Esophagus squamous epithelium (tissue), 5 donors: ENCODE data around the gene RIBC2. TPM values are rescaled to one million over a fixed set of nuclear protein-coding genes. Genes with fewer than 3 reads are reported as not detected.

Experiments
- DNase-seq: peaks from one replicate; lab custom pipeline; 2025; lab: John Stamatoyannopoulos, UW
- H3K27ac ChIP-seq, 4 donors: fragments of 200-600 bp; sonication (generic); one replicate each; pipeline ENCODE4 v1.5.1; 2016 to 2019; ENCODE audit warnings: mild to moderate bottlenecking in 1 of 4
- H3K27me3 ChIP-seq, 4 donors: fragments of 200-600 bp; sonication (generic); 1 replicate in 3 of 4; 2 replicates in 1 of 4; pipeline versions ENCODE4 v1.5.1 to v1.6.0; 2017 to 2021; ENCODE audit warnings: antibody characterized with exemption in 1 of 4
- H3K36me3 ChIP-seq, 3 donors: fragments of 200-600 bp; sonication (generic); one replicate each; pipeline ENCODE4 v1.5.1; 2016 to 2019
- H3K4me1 ChIP-seq, 3 donors: fragments of 200-600 bp; sonication (generic); one replicate each; pipeline ENCODE4 v1.5.1; 2017 to 2019
- H3K4me3 ChIP-seq, 4 donors: fragments of 200-600 bp; sonication (generic); 1 replicate in 3 of 4; 2 replicates in 1 of 4; pipeline ENCODE4 v1.5.1; 2016 to 2019; ENCODE audit warnings: mild to moderate bottlenecking in 2 of 4, moderate library complexity in 1 of 4
- H3K9me3 ChIP-seq, 3 donors: fragments of 200-600 bp; sonication (generic); one replicate each; pipeline ENCODE4 v1.5.1; 2016 to 2019
- CTCF ChIP-seq, 6 experiments: fragments of 450-650 bp in 4 of 6; fragments of 200-600 bp in 2 of 6; sonication (generic) in 2 of 6; IDR thresholded peaks; one replicate each; pipeline ENCODE4 v1.5.1; 2016 to 2019; ENCODE audit warnings: antibody characterized with exemption in 6 of 6, mild to moderate bottlenecking in 4 of 6, moderate library complexity in 4 of 6
- POLR2A ChIP-seq, 4 donors: fragments of 450-650 bp; IDR thresholded peaks; one replicate each; pipeline ENCODE4 v1.6.1; 2017; ENCODE audit warnings: antibody characterized with exemption in 4 of 4, mild to moderate bottlenecking in 4 of 4, moderate library complexity in 3 of 4
- WGBS, 2 donors: methylation state at CpG; one replicate each; pipeline ENCODE4 v1.1.5; 2018; 5-methylcytosine and 5-hydroxymethylcytosine counted together
- intact Hi-C: fragments of 100-400 bp; cut with DNase I; formaldehyde crosslinking; loops from one replicate; pipeline ENCODE4 v1.15.0; 2022
- total RNA-seq, 4 donors: library from RNA; depleted of rRNA; stranded (reverse); fragments of >200 nt; gene quantifications; one replicate each; pipeline ENCODE4 v1.1.0, GENCODE V29; 2016
- donor health status: DM: yes; HTN: yes; CAD: no.

The RIBC2 gene
- total RNA-seq, 4 donors from 2014 or later = 0.19 to 0.76 (median 0.75) TPM; not detected in 1

DNA sequence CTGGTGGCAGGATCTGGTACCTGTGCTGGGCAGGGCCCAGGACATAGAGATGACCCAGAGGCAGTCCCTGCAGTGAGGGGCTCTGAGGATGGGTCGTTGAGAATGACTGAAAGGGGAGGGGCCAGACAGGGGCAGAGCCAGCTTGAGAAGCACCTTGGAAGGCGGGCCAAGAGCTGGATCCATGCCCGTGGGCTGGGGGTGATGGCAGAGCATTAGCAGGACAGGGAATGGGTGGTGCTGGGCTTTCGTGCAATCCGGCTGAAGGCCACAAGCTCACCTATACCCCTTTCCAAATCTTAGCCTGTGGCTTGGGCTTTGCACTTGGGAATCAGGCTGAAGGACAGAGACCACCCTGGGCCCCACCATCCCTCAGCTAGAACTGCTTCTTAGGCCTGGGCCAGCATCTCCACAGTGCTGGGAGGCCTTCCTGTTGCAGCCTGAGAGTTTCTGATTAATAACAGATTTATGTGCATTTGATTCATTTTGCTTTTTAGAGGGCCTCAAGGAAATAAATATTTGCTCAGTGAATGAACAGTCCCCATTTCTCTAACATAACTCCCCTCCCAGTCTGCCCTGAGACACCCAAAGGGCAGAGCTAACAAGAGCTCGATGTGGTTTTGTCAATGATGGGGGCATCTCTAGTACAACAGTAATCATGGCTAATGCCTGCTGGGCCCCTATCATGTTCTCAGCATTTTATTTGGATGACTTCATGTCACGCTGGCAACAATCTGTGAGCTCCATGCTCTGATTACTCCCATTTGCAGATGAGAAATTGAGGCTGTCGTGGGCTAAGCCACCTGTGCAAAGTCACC, 39.3 kb downstream of the RIBC2 start:
- peaks cover 0 to 44% (median 31%) of the 10 kb centered on the region in 3 donors for H3K4me1 ChIP-seq
- TF ChIP-seq CTCF (IDR thresholded peaks at IDR 0.05) (no peak), POLR2A (IDR thresholded peaks at IDR 0.05) (no peak)
- no peaks in the 10 kb centered on the region for H3K36me3 ChIP-seq
- intact Hi-C loops = no loop called here
- no peaks in the 10 kb centered on the region for H3K9me3 ChIP-seq
- 67 to 72% methylated on average over 2 to 8 of the region's 8 CpGs for WGBS, 2 donors
- H3K4me3 ChIP-seq = no peak overlapping the region
- no peak for DNase-seq
- H3K27me3 ChIP-seq = no peaks in the 10 kb centered on the region
- H3K27ac ChIP-seq = peak overlapping the region; percentile 25 to 84 (median 58)

GRCh38 chr22:45453764-45454163, 40.3 kb downstream of the RIBC2 start:
- no peak for DNase-seq
- Histone ChIP-seq H3K4me3 (no peak overlapping the region), H3K36me3 (no peaks in the 10 kb centered on the region), H3K9me3 (no peaks in the 10 kb centered on the region), H3K4me1 (peaks cover 0 to 37% (median 27%) of the 10 kb centered on the region in 3 donors), H3K27me3 (no peaks in the 10 kb centered on the region), H3K27ac (peak overlapping the region in 2 of 4 donors; percentile 68 to 84)
- 83 to 90% methylated on average over 6 of the region's 6 CpGs for WGBS, 2 donors
- no peak for TF ChIP-seq POLR2A (IDR thresholded peaks at IDR 0.05)
- no peak for TF ChIP-seq CTCF (IDR thresholded peaks at IDR 0.05)
- intact Hi-C loops = no loop called here

- intact Hi-C loops = no loop called here
- peak overlapping the region in 2 of 4 donors; percentile 68 to 84 for H3K27ac ChIP-seq
- no peaks in the 10 kb centered on the region for H3K9me3 ChIP-seq
- no peaks in the 10 kb centered on the region for H3K36me3 ChIP-seq
- H3K4me1 ChIP-seq = peaks cover 0 to 35% (median 27%) of the 10 kb centered on the region in 3 donors
- H3K27me3 ChIP-seq = no peaks in the 10 kb centered on the region
- WGBS, 2 donors = 65 to 71% methylated on average over 4 of the region's 4 CpGs
- TF ChIP-seq POLR2A (IDR thresholded peaks at IDR 0.05) (no peak), CTCF (IDR thresholded peaks at IDR 0.05) (no peak)
- no peak overlapping the region for H3K4me3 ChIP-seq
- no peak for DNase-seq
Measured at GRCh38 chr22:45454275-45454674, 40.8 kb downstream of the RIBC2 start.

GRCh38 chr22:45455212-45455611, 41.7 kb downstream of the RIBC2 start:
- Histone ChIP-seq H3K4me1 (peaks cover 0 to 30% (median 27%) of the 10 kb centered on the region in 3 donors), H3K27ac (no peak overlapping the region), H3K27me3 (no peaks in the 10 kb centered on the region), H3K9me3 (no peaks in the 10 kb centered on the region), H3K4me3 (no peak overlapping the region), H3K36me3 (no peaks in the 10 kb centered on the region)
- intact Hi-C loops = no loop called here
- no peak for TF ChIP-seq CTCF (IDR thresholded peaks at IDR 0.05)
- no peak for TF ChIP-seq POLR2A (IDR thresholded peaks at IDR 0.05)
- 79 to 82% methylated on average over 5 to 7 of the region's 14 CpGs for WGBS, 2 donors
- no peak for DNase-seq

DNA sequence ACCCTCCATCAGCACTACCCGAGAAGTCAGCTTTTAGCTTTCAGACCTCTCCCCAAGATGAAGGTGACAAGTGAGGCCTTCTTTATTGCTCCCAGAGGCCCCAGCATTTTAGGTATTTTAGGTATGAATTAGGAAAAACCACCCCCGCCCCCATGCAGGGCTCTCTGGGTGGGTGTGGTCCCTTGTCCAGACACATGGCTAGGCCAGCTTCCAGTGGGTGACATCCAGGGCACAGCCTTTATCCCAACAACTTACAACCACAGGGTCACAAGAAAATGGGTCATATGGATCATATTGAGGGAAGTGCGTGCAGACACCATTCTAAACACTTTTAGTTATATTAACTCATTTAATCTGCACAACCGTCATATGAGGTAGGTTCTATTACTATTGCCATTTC, 42.1 kb downstream of the RIBC2 start:
- intact Hi-C loops = no loop called here
- whole genome bisulfite sequencing, 2 donors = 96 to 100% methylated on average over 2 to 3 of the region's 4 CpGs
- Histone ChIP-seq H3K27me3 (no peaks in the 10 kb centered on the region), H3K4me1 (peaks cover 0 to 29% (median 23%) of the 10 kb centered on the region in 3 donors), H3K27ac (no peak overlapping the region), H3K9me3 (no peaks in the 10 kb centered on the region), H3K4me3 (no peak overlapping the region), H3K36me3 (no peaks in the 10 kb centered on the region)
- no peak for DNase-seq
- no peak for TF ChIP-seq POLR2A (IDR thresholded peaks at IDR 0.05)
- TF ChIP-seq CTCF (IDR thresholded peaks at IDR 0.05) = no peak
